ENCODE measurements around the gene NRG3.
A peak's percentile ranks its signal among the peaks of the same experiment; 100 is the strongest.

The NRG3 gene

DNA sequence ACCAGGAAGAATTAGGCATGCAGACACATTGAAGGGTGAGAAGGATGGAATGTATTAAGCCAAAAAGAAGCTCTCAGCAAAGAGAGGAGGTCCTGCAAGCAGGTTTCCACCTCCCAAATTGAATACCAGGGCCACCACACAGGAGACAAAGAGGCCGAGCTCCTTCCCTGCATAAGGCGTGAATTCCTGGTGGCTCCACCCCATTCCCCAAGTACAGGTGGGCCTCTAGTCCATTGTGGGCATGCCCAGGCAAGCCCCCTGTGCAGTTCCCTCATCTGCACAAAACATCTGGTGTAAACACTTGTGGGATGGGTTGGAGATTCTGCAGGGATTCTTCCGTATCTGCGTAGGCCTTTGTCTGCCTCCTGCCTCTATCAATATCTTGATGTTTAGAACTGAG lies 817.5 kb downstream of the NRG3 start:
- no peak for DNase-seq (ENCODE audit: low spot score)

DNA sequence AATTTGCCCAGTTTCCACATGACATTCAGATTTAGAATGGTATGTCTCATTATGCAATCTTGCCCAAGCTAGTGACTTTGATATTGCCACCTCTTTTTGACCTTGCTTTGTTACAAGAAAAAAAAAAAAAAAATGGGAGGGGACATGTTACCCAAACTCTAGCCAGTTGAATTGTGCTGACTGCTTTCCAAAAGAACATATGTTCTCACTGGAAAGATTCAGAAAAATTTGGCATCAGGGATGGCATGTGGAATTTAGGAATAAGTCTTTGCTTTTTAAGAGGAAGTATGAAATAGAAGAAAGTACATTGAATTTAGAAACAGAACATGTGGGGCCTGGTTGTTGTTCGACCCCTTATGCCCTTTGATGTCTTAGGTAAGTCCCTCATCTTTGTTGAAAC lies 846.8 kb downstream of the NRG3 start:
- no peak for DNase-seq (ENCODE audit: low spot score)

DNA sequence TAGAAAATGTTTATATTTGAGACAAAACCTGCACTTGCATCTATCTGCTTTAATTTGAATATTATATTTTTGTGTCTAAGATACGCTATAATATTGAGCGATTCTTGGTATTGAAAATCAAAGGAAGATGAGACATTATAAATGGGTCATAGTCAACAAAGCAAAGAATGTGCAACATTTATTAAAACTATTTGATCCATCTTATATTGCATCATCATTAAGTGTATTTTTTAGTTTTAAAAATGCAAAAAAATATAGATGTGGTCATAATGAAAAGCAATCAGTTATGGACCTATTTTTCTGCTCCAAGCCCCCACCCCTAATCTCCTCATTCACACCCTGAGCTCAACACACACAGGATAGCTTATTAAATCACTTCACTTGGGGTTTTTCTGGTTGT lies 847.3 kb downstream of the NRG3 start:
- DNase-seq (ENCODE audit: low spot score): no peak

DNA sequence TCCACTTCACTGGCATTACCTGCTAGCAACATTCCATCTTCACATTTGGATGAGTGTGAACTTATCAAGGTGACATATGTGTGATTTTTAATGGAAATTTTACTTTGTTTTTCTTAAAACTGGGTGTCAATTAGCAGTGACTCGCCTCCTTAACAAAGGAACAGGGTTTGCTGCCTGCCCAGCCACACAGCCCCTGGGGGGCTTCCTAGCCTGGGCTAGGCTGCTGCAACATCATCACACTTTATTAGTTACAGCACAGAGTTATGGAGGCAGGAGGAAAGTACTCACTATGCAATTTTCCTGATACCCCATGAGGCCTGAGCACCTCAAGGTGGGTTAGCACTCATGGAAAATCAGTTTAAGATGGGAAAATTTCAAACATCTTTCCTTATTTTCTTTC lies 861.3 kb downstream of the NRG3 start:
- no peak for DNase-seq (ENCODE audit: low spot score)

DNA sequence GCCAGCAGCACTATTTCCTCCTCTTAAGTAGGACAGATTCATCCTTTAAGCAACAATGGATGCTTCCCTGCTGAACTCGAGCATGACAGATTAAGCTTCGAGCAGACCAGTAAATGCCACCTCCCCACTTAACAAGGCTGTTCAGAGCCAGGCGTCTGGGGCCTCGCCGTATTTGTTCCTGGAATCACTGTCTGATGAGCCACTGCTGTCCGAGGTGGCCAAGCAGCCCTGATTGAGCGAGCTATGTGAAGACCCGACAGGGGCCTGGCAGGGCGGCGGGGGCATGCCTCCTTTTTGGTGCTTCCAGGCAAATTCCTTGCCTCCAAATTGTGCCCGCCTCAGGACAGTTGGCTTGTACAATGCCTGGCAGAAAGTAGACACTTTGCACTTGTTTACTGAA lies 862.6 kb downstream of the NRG3 start:
- DNase-seq (ENCODE audit: low spot score): no peak

DNA sequence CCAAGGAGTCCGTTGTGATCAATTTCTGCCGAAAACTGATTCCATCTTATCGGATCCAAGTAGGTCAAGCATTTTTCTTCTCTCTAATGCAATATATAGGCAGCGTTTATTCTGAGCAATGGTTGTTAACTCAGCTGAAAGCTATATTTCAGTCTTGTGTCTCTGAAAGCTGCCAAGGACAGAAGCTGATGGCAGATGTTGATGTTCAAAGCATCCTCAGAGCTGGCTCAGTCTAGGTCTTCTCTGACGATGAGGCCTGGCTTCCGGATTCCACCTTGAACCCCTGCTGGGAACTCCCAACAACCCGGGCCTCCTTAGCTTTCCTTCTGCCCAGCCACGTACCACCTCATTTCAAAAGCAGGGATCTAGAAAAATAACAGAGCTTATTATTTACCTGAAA lies 863.6 kb downstream of the NRG3 start:
- no peak for DNase-seq (ENCODE audit: low spot score)

DNA sequence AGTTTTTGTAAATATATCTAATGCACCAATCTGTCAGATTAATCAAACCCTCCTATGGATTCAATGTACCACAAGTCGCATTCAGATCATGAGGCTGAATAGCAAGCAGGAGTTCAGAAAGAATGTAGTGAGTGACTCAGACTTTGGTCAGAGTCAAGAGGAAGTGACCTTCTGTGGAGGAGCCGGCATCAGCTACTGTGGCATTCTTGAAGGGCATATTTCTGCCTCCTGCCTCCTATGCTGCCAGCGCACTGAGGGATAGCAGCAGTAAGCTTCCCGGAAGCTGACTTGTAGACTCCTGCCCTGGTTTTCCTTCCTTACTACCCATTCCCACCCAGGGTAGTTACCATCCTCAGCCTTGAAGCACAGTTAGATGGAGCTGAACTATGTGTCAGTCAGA lies 867.5 kb downstream of the NRG3 start:
- peak; percentile 21 for DNase-seq (ENCODE audit: low spot score)

DNA sequence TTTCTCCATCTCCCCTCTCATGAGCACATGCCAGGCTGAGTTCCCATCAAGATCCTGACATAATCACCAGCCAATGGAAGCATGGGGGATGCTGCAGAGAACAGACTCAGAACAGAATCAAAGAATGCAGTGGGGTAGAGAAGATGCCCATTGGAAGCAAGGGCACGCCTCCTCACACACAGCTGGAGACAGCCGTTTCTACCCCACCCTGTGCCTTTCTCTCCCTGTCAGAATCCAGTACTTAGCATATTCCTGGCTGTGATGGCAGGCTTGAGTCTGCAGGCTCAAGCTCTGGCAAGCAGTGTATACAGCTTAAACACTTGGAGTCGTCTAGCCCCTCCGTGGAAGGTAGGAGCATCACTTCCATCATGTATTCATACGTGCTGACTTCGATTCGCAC lies 867.9 kb downstream of the NRG3 start:
- DNase-seq (ENCODE audit: low spot score): no peak

DNA sequence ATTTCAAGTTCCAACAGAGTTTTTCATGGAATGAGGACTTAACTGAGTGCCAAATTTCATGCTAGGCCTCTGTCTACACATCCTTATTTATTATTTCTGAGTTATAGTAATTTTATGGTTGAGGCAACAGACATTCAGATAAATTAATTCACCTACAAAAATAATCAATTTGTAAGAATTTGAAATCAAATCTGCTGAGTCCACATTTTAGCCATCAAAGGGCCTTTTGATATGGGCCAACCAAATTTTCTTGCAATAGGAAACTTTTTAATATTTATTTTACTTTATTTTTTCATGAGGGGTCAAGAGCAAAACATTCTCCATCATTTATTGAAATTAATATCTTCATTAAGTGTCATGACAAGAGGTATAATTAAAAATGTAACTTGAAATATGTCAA lies 875.5 kb downstream of the NRG3 start:
- no peak for DNase-seq (ENCODE audit: low spot score)

DNA sequence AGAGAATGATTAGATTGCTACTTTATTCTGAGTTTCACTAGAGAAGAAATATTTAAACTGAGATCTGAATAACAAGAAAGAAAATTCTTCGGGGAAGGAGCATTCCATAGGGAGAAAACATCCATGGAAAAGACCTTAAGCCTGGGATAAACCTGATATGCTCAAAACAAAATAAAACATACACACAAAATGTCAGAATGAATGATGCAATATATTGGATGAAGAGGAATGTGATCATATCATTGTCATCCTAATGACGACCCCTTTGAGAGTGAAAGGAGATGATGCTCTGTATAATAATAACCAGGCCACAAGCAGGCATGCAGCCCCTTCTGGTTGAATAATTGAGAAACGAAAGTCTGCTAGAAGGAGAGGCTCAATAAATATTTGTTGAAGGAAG lies 882.4 kb downstream of the NRG3 start:
- no peak for DNase-seq (ENCODE audit: low spot score)

DNA sequence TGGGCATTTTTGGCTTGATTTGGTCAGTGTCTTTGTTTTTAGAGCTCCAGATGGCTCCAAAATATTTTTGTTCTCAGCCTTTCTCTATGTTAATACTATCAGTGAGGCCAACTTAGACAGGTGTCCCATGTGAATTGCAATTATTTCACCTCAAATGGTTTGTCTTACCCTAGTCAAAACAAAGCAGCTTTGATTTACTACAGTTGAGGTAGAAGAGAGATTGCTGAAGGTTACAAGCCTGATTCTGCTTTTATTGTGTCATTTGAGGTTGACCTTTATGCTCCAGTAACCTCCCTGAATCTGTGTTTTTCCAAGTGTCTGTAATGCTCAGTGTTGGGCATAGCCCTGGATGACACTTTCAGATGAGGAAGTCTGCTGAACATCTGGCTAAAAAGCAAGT lies 882.9 kb downstream of the NRG3 start:
- DNase-seq (ENCODE audit: low spot score): no peak

DNA sequence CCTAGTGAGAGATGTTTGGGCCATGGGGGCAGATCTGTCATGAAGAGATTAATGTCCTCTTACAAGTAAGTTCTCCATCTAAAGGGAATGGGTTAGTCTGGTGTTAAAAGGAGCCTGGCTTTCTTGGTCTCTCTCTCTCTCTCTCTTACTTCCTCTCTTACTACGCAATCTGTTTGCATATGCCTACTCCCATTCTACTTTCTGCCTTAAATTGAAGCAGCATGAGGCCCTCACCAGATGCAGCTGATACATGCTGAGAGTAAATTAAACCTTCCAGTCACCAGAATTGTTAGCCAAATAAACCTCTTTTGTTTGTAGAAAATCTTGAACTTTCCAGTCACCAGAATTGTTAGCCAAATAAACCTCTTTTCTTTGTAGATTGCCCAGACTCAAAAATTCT lies 884.1 kb downstream of the NRG3 start:
- no peak for DNase-seq (ENCODE audit: low spot score)

DNA sequence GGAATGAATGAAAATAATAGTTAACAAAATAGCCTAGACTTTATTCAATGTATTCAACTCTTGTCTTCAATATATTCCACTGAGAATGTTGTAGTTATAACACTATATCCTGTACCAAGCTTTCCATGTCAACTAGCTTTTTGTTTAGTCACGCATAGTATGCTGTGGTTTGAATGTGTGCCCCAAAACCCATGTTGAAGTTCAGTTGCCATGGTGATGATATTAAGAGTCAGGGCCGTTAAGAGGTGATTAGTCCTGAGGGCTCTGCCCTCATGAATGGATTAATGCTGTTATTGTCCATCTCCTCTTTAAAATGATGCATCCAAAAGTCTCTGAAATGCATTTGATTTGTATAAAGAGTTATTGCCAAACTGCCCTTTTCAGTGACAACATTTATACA lies 887.6 kb downstream of the NRG3 start:
- no peak for DNase-seq (ENCODE audit: low spot score)

DNA sequence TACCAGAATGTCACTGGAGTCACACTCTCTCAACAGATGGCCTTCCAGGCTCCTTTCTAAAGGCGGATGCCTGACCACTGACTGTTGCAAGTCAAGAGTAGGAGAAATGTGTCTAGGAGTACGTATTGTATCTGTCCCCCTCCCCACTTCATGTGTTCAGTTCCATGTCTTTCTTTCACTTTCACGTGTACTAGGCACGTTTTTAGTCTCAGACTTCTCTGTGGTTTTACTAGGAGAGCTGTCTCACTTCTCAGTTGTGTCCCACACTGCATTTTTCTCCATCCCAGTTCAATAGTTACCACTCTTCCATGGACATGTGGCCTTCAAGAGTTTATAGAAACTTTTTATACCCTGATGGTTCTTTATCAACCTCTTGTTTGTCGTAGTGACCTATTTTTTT lies 893.0 kb downstream of the NRG3 start:
- no peak for DNase-seq (ENCODE audit: low spot score)

DNA sequence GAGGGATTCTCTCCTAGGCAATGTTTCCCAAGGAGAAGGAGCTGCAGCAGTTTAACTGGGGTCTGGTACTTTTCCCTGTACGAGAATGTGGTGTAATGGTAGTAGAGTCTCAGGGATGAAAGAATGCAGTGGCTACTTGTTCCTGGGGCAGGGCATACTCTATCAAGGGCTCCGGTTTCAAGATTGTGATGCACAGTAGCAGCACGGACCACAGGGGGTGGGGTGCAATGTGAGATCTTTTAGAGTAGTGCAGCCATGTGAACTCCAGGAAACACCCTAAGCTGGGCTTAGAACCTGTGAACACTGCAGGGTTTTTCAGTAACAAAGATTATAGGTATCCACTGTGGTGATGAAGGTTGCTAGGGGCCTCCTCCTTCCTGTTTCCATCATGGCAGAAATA lies 903.9 kb downstream of the NRG3 start:
- no peak for DNase-seq (ENCODE audit: low spot score)

DNA sequence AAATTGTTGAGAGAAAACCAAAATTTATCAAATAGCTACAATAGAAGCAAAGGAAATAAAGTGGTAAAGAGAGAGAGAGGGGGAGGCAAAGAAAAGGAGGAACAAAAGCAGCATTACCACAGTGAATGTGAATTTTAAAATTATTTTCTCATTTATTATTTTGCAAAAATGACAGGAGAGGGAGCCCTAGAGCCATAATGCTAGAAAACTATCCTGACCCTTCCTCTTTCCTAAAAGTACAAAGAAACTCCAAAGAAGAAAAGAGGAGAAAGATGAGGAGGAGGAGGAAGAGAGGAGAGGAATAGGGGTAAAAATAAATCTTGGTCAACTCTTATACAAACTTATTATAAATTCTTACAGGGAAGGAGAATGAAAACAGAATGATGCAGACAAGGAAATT lies 921.5 kb downstream of the NRG3 start:
- DNase-seq (ENCODE audit: low spot score): no peak

DNA sequence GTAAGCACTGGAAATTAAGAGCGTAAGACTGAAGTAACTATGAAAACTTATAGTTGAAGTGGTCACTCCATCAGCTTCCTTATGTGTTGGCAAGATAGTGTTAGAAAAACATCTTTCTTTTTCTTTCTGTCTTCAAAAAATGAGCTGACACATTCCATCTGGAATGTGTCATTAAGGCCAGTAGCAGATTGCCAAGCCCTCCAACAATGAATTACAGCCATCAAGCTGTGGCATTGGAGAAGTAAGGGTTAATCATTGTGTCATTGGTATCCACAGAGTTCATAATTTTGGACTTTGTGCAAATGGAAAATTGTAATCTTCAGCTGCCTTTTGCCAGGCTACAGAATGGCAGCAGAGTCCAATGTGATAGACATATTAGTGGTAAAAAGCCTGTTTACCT lies 926.3 kb downstream of the NRG3 start:
- no peak for DNase-seq (ENCODE audit: low spot score)

DNA sequence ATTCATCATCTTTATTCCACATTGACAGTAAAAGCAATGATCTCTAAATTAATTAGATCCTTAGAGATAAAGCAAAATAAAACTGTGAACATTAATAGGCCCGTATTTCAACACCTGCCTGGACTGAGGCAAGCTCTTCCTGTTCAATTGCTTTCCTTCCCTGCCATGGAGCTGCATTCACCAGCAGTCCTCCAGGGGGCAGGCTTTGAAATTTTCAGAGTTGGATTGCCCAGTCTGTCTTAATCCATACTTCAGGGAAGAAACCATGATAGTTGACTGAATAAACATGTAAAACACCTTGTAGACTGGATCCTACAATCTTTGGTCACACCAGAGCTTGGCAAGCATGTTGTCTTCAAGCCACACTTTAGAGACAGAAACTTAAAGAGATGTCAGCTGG lies 936.6 kb downstream of the NRG3 start:
- peak; percentile 12 for DNase-seq (ENCODE audit: low spot score)

DNA sequence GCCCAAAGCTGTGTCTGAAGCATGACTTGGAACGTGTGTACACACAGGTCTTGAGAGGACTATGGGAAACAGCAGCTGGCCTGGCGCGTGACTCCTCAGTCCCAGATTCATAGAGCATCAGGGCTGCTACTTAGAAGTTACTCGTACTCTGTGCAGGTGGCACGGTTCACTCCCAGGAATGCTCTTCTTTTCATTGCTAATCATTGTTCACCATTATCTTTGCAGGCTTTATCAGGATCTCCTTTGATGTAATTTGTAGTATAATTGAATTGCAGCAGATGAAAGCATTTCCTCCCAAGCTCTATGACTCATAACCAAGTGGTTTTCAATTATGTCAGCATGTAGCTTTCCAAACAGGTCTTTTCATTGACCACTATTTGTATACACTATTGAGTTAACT lies 938.9 kb downstream of the NRG3 start:
- DNase-seq (ENCODE audit: low spot score): no peak

DNA sequence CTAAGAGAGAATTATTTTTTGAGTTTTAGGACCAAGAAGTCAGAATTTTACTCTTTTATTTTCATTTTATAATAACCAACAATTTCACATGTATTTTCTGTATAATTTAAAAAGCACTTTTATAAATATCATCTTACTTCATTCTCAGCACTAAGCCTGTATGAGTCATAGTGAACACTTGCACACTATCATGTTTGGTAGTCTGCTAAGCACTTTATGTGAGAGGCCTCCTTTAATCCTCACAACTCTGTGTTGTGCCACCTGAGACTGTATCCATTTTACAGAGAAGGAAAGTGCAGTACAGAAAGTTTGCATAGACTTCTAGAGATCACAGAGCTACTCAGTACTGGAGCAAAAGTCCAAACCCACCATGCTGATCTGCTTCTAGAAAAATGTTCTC lies 939.6 kb downstream of the NRG3 start:
- DNase-seq (ENCODE audit: low spot score): no peak

DNA sequence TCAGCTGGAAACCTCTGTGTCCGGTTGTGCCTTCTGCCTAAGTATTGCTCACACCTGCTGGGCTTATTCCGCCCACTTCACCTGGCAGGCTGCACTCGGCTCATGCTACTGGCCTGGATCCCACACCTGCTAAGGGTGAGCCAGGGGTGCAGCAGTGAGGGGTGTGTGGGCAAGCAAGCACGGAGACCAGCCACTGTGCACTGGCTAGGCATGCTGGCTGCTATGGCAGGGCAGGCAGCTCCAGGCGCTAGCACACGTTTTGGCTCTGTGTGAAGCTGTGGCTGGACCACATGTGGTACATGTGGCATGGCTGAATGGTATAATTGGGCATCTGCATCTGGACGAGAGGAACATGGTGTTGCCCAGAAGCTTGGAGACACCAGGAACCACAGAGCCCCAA lies 940.7 kb downstream of the NRG3 start:
- DNase-seq (ENCODE audit: low spot score): no peak

DNA sequence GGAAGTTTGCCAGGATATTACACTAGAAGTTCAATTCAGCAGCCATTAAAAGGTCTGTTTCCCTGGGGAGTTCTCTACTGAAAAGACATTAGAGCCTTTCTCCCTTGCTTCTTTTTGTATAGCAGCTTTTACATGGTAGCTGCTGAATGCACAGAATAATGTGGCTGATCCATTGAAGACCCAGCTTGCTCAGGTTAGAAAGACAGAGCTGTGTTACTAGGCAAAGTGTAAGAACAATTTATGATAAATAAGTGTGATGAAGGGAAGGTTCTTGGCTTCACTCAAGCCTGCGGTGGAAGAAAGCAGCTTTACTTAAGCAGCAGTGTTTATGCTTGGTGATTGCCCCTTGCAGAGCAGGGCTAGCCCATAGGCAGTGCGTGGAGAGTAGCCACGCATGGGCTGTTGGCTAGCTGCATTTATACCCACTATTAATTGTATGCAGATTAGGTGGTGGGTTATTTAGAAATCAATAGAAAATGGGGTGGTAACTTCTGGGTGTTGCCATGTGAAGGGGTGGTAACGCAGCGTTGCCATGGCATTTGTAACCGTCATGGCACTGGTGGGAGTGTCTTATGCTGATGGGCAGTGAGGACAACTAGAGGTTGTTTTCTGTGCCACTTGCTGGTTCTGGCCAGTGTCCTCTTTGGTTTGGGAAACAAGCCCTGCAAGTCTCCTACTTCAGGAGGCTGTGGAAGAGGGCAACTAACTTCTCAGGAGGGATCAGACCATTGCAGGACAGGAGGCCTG lies 942.9 kb downstream of the NRG3 start:
- no peak for DNase-seq (ENCODE audit: low spot score)

DNA sequence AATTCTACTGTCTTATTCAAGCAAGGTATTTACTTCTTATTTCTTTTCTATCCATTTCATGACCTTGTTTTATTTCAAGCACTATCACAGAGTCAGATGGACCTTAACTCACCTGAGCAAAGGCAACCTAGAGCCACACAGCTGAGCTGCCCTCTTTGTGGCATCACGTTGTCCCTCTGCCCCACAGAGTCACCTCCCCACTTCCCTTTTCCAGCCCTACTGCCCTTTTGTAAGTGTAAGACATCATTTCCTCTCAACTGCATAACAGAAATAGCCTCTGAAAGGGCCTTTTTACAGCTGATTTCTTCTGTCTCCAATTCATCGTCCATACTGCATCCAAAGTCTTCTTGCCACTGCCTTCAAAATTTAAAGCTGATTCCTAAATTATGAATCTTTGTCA lies 946.0 kb downstream of the NRG3 start:
- DNase-seq (ENCODE audit: low spot score): no peak

DNA sequence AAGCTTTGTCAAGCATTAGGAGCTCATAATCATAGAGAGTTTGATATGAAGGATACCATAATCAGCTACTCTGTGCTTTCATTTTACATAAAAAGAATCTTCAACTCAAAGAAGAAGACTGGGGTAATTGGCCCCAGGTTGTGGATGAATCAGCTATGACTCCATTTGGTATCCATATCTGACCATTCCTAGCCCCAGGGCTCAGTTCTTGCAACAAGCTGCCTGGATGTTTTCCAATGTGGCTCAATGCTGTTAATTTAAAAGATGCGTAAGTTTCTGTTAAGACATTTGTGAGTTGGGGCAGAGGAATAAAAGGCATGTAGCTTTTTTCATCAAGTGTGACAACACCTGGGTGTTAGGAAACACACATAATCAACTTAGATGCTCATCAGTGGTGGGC lies 951.1 kb downstream of the NRG3 start:
- DNase-seq (ENCODE audit: low spot score): no peak

DNA sequence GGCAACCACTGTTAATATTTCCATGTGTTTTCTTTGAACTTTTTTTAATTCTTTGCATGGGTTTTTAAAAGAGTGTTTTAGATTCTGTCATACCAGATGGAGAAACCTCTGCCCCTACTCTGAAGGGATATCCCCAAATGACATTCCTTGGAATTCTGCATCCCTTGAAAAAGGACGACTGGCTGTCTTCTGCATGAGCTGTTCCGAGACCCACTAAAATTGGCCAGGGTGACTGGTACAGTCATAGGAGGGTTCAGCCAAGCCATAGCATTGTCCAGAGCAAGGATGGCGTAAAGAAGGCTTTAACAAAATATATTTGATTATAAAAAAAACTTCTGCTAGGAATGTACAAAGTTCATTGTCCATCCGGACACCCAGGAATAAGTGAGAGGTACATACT lies 952.9 kb downstream of the NRG3 start:
- no peak for DNase-seq (ENCODE audit: low spot score)
